ENCODE data around the gene COTL1.

Gene COTL1

DNA sequence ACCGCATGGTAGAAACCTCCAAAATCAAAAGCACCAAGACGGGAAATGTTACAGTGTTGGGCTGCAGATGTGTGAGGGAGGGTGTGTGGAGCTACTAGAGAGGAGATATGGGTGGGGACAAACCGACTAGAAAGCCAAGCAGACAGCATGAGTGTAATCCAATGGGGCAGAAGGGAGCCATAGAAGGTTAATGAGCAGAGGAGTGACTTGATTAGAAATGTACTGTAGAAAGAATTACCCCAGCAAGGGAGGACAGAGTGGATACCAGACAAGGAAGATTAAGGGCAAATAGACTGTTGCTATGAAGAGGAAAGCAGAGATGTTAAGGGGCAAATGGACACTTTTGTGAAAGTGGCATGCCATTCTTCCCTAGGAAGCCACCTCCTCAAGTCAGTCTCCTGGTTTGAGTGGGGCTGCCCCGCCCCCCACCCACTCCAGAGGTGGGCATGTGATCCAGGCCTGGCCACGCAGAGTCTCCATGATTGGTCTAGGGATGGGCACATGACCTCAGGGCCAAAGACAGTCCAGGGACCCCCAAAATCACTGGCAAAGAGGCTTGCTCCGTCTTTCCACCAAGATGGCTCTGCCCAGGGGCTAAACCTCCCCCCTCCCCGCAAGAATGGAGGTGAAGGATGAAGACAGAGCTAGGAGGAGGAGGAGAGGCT, 4.3 kb downstream of the COTL1 start:
- DNase-seq = no peak

DNA sequence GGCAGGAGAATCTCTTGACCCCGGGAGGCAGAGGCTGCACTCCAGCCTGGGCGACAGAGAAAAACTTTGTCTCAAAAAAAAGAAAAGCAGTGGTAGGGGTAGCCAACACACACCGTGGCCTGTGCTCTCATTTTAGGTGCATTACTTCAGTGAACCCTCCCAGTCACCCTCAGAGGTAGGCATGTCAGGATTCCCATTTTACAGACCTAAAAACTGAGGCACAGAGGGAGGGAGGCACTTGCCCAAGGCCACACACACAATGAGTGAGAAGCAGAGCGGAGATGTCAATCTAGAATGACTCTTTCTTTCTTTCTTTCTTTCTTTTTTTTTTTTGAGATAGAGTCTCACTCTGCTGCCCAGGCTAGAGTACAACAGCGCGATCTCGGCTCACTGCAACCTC, 5.2 kb downstream of the COTL1 start:
- no peak for DNase-seq

DNA sequence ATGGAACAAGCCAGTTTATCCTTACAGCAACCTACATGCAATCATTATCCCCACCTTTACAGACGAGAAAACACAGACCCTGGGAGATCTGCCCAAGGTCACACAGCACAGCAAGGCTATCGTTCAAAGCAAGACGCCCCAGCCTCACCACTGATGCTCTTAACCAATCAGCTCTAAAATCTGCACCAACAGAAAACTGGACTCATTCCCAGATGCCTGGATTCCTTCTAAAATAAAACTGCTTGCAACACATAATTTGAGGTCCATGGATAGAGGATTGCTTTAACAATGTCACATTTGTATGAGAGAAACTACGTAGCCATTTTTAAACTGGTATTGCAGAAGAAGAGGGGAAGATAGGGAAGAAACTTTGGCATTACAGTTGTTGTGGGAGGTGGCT, 6.8 kb downstream of the COTL1 start:
- DNase-seq = no peak

DNA sequence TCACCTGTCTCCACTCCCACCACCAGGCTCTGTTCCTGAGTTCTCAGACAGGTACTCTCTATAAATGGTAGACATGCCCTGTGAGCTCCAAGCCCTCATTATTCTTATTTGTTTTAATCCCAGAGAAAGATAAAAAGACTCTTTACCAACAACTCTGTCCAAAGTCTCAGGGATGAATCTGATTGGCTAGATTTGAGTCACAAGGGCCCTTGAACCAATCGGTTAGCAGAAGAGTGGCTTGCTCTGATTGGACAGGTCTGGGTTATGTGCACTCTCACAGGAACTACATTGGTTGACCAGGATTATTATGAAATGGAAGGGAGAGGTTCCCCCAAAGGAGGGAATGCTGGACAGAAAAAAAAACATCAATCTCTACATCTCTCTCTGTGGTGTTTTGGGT, 7.5 kb downstream of the COTL1 start:
- no peak for DNase-seq

DNA sequence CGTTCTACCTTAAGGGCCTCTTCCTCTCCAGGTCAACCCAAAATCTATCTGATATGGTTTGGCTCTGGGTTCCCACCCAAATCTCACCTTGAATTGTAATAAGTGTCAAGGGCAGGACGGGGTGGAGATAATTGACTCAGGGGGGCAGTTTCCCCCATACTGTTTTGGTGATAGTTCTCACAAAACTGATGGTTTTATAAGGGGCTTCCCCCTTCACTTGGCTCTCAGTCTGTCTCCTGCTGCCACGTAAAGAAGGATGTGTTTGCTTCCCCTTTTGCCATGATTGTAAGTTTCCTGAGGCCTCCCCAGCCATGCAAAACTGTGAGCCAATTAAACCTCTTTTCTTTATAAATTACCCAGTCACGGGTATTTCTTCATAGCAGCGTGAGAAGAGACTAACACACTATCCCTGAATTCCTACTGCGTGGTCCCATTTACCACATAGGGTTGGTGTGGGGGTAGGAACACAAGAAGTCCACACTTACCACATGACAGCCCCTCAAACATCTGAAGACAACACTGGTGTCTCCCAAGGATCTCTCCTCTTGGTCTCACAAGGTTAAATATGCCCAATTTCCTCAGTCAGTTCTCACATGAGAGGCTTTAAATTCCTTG, 8.2 kb downstream of the COTL1 start:
- DNase-seq = no peak

DNA sequence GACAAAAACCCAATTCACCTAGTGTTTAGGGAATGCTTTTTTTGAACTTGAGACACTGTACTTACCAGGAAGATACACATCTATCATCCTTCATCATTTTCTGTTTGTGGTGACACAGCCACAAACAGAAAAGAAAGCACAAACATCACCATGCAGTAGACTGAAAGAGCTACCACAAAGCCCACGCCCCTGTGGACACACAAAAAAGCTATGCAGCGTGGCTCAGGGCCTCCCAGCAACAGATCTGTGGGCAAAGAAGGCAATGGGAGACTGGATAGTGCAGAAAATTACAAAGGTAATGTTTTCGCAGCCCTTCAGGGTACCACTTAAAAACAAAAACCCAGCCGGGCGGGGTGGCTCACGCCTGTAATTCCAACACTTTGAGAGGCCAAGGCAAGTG, 9.6 kb downstream of the COTL1 start:
- DNase-seq = no peak

DNA sequence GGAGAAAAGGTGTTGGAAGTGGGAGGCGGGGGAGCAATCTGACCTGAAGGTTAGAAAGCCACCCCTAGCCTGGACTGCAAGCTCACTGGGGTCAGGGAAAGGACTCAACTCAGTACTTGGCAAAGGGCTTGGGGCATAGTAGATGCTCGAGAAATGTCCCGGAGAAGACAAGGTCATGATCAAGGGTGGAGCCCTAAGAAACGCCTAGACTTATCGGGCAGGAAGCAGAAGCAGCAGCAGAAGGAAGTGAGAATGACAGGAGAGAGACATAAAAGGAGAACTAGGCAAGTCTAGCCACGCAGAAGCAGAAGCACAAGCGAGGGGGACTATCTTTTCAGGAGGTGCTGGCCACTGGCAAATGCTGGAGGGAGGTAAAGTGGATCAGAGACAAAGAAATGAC, 10.2 kb downstream of the COTL1 start:
- DNase-seq = peak; percentile 89 to 91

DNA sequence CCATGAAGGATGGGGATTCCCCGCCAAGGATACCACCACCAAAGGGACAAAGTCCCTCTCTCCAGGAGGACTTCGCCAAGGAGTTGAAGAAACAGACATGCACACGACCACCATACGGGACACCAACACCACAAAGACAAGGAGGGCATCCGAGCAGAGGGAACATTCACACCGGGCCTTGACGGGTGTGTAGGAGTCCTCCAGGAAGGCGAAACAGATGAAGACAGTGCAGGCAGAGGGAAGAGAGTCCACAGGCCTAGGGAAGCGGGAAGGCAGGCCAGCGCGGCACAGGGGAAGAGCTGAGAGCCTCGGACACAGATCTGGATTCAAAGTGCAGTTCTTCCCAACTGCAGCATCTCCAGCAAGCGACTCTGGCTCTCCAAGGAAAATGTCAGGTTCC, 10.8 kb downstream of the COTL1 start:
- DNase-seq = no peak

DNA sequence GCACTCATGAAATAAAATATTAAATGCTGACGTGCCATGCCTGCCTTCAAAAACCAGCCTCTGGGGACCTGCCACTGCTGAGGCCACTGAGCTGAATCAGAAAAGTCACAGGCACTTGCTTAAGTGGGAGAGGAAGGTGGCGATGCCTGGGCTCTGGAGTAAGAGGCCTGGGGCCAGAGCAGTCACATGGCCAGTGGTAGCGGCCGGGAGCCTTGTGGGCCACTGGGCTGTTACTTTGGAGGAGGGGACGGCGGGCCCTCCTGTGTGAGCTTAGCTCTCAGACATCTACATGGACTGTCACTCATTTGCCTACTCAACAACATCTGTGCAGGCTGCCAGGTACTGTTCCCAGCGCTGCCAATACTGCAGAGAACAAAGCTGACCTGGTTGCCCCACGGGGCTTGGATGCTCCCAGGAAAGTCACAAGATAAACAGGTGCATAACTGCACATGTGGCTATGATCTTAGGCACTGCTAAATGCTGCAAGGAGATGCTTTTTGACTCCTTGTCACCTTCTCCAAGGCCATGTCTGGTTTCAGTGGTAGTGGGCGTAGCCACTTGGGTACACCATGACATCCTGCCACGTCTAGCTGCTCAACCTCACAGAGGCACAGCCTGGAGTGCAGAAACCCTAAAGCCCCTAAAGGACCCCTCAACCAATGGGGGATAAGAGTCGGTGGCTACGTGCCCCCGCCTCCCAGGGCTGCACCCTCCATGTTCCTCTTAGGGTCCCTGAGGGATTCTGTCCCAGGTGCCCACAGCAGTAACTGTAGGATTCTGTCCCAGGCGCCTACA, 11.6 kb downstream of the COTL1 start:
- no peak for DNase-seq

DNA sequence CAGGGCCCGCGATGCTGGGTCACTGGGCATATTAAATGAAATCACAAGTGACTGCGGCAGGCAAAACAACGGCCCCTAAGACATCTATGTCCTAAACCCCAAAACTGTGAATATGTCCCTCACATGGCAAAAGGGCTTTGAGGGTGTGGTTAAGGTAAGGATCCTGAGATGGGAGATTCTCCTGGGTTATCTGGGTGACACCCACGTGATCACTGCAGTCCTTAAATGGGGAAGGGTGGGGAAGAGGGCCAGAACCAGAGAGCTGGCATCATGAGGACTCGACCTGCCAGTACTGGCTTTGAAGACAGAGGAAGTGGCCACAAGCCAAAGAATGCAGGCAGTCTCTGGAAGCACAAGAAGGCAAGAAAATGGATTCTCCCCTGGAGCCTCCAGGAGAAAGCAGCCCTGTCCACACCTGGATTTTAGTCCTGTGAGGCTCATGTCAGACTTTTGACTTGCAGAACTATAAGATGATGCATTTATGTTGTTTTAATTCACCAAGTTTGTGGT, 12.5 kb downstream of the COTL1 start:
- DNase-seq = no peak

DNA sequence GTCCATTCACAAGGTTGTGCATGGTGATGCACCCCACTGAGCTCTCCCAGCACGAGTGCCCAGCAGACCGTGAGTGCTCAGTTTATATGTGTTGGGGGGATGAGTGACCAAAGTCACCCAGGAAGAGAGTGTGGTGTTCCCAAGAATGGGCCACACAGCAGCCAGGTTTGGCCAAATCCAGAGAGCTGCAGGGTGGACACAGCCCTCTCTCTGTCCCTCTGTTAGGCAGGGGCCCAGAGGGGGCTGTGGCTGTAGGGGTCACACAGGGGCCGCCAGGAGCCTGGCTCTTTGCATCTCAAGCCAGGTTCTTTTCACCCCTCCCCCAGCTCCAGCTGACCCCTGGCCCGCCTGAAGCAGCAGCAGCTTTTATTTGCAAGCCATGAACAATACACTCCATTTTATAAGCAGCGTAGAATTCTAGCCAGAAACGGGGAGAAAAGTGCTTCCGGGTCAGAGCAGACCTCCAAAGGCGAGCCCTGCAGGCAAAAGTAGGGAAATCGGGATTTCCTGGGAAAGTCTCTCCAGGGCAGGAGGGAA, 13.3 kb downstream of the COTL1 start:
- no peak for DNase-seq

DNA sequence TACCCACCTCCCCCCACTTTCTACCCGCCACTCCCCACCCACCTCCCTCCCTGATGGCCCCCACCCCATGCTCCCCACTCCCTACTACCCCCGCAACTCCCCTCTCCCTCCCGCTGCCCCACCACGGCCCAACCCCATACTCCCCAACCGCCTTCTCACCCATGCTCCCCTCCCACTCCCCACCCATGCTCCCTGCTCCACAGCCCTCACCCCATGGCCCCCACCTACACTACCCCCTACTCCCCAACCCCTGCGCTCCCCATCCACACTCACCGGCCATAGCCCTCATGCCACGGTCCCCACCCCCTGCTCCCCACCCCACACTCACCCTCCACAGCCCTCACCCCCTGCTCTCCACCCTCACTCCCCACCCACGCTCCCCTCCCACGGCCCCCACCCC, 13.9 kb downstream of the COTL1 start:
- DNase-seq = no peak

DNA sequence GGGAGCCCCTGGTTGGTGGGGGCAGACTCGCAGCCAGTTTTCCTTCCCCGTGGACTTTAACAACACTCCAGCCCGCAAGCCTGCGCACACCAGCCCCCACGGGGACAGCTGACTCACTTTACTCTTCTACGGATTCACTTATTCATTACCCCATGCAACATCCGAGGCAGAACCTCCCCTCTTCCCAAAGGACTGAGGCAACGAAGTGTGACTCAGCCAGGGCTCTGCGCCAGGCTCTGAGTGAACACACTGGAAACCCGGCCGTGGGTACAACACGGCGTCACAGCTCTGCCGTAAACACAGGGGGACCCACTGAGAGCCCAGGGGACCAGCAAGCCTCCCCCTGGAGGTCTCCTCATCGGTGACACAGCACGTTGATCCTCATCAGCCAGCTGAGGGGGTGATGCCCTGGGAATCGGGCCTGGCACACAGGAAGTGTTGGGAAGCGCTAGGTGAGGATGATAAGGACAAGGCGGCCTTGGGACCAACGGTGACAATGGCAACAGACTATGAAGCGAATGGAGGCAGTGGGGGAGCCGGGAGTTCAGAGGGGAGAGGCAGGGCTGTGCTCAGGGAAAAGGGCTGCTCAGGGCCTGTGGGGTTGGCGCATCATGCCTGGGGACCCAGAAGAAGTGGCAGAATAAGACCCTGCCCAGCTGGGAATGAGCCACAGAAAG, 14.6 kb downstream of the COTL1 start:
- DNase-seq = peak; percentile 22 to 34

DNA sequence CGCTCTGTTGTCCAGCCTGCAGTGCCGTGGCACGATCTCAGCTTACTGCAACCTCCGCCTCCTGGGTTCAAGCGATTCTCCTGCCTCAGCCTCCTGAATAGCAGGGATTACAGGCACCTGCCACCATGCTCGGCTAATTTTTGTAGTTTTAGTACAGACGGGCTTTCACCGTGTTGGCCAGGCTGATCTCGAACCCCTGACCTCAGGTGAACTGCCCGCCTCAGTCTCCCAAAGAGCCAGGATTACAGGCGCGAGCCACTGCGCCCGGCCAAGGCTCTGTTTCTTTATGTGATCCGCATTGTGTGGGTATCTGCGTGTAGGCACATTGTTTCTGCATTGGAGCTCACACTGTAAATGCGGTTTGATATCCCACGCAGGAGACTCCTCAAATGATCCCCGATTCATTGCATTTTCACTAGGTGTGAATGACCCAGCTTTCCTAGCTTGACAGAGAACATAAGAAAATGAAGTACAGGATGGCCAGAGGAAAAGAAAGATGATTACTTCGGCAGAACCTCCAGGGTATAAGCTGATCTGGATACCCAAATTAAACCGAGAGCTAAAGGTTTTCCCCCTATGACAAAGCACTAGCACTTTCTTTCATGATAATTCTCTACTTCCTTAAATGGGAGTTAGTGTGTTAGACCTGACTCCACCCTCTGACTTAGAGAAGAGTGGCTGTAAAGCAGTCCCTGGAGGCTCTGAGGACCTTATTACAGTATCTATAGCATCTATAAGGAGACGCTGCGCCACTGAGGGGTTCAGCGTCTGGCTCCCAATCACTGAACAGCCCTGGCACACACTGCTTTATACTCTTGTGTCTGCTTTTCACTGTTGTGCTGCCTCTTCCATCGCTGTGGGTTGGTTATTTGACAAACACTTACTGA, 17.3 kb downstream of the COTL1 start:
- DNase-seq = peak; percentile 75 to 77

DNA sequence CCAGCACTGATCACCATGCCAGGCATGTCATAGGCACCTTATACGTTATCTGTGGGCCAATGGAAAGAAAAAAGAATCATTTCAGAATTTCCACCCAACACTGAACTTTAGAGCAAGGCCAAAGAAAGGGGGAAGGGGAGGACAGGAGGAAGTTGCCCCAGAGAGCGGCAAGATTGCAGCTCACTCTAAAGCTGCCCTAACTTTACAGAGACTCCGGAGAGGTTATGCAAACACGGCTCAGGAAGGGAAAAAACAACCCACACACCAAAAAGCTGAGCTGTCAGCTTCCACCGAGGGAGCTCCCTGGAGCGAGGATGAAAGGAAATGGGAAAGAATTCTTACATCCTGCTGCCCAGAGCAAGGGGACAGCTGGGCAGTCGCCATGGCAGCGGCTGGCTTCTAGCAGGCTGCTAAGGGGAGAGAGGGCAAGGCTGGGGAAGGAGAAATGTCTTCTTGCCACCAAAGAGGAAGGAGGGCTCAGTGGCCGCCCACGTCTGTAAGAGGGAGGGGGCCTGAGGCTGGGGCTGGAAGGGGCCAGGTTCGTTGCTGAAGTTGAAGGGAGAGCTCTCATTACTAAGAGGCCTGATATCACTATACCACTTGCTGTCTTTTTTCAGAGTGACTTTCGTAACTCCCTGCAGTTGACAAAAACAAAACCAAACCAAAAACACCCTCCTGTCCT, 18.2 kb downstream of the COTL1 start:
- peak; percentile 95 to 96 for DNase-seq

DNA sequence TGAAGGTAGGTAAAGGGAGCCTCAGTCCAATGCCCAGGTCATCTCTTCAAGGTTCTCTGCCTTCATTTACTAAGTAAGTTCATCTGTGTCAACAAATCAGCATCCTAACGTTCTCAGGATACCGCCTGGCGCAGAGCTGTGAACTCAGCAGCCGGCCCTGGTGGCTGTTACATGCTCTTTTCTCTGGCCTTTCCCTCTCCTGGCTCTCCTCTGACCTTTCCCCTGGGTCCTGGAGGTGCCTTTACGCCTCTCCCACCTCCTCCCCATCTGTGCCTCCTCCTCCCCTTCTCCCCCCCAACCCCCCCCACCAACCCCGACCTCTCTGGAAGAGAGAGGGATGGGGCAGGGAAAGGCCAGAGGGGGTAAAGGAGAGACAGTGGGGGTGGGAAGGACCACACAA, 19.5 kb downstream of the COTL1 start:
- DNase-seq = no peak

DNA sequence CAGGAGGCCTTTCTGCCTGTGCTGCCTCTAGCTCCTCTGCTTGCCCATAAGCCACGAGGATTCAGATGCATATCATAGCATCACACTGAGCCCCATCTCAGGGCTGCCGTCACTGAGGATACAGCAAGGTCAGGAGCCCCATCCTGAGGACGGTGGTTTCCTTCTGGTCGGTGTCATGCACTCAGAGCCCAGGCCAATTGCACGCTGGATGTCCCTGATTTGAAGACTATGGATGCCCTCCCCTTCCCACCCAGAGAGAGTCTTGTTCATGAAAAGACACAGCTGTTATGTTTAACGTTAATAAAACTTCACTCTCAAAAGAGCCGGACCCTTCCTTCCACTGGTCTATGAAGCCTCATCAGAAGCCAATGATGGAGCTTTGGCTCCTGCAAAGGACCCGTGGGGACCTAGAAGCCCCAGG, 19.9 kb downstream of the COTL1 start:
- DNase-seq = no peak

DNA sequence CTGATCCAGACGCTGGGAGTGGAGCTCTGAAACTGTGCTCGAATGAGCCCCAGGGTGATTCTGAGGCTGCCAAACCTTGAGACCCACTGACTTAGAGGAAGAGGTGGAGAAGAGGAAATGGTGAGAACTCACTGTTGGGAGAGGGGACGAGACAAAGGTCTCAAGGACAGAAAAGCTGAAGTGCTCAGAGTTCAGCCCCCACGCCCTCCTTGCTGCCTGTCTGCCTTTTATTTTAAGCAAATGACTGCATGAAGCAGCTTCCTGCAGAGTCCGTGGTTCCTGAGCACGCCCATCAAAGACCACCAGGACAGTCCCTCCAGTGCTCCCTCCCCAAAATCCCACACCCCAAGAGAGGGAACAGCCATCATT, 20.4 kb downstream of the COTL1 start:
- peak; percentile 50 to 71 for DNase-seq

DNA sequence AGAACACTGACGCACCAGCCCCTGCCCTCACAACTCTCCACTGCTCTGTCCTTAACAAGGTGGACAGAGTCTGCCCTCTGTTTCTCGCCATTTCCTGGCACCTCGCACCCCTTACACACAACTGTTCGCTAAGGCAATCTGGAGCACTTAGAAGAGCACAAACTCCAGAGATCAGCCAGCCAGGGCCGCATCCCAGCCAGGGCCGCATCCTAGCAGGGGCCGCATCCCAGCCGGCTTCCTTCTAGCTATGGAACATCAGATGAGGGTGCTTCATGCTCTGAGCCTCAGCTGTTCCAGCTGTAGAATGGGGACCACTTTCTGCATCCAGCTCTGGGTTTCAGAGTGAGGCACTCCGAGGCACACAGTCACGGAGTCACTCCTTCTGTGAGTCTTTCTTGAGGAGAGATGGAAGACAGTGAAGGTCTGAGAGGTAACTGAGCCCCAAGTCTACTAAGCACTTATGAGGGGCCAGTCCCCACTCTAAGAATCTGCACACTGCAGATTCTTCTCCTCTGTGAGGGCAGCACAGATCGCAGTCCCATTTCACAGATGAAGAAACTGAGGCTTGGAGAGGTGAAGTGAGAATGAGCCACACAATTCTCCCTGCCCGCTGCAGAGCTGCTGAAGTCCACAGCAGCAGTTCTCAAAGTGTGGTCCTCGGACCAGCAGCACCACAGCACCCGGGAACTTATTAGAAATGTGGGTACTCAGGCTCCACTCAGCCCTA, 20.9 kb downstream of the COTL1 start:
- DNase-seq = no peak

DNA sequence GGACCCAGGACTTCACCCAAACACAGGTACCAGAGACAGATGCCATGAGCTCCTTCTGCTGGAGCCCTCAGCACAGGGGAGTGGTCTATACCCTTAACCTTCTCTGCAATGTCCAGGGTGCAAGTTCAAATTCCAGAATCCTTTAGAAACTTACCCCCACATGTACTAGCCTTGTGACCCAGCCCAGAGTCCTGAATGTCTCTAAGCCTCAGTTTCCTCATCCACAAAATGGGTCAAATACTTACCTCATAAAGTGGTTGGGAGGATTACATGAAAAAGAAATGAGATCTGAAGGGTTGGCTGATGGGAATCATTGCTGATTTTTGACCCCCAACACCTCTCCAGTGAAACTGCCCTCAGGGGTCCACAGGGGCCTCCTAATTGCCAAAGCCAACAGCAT, 21.7 kb downstream of the COTL1 start:
- no peak for DNase-seq

DNA sequence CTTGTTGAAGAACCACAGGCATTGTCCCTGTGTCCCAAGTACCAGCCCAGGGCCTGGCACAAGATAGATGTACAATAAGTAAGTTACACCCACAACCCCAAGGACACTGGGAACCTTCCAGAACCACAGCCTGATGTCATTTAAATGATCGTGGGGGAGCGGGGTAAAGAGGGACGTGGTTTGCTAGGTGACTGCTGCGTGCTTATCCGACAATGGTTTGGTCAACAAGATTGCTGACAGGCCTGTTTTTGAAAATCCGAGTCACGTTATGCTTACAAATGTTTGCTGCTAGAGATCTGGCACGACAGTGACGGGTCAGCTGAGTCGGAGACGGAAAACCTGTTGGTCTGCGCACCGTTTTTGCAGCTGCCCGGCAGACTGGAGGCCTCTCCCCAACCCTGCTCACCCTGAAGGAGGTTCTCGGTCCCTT, 22.8 kb downstream of the COTL1 start:
- DNase-seq = no peak
